Fibroblast of lung (primary cell): ENCODE measurements around the gene OR10G6. TPM values are rescaled to one million over a fixed set of nuclear protein-coding genes. Genes with fewer than 3 reads are reported as not detected.
"Not testable (repeated sequence)": the region's sequence is repeated elsewhere in the genome, so short reads cannot be mapped to it uniquely, and the experiment has no call there.

Source experiments
- DNase-seq, 2 donors: peaks; one replicate each; pipeline versions ENCODE4 v3.0.0 to v3.0.0-alpha.2; 2010; ENCODE audit warnings: low read depth in 2 of 2
- H2AFZ ChIP-seq: 2 replicates; pipeline ENCODE4 v1.5.1; 2012; ENCODE audit warnings: low read length, control low read depth, inconsistent platforms
- H3K27ac ChIP-seq: 2 replicates; pipeline ENCODE4 v1.5.1; 2011; ENCODE audit warnings: low read length, control low read depth; ENCODE audit not compliant: insufficient read depth
- H3K27me3 ChIP-seq: 2 replicates; pipeline ENCODE4 v1.5.1; 2011; ENCODE audit warnings: mild to moderate bottlenecking, low read length; ENCODE audit not compliant: control insufficient read depth, insufficient read depth
- H3K36me3 ChIP-seq: 2 replicates; pipeline ENCODE4 v1.5.1; 2011; ENCODE audit warnings: low read length; ENCODE audit not compliant: control insufficient read depth, insufficient read depth
- H3K4me1 ChIP-seq: 2 replicates; pipeline ENCODE4 v1.5.1; 2011; ENCODE audit warnings: low read length; ENCODE audit not compliant: control insufficient read depth, insufficient read depth; ENCODE audit errors: extremely low read depth
- H3K4me2 ChIP-seq: 2 replicates; pipeline ENCODE4 v1.5.1; 2011; ENCODE audit warnings: low read length, control low read depth; ENCODE audit not compliant: insufficient read depth; ENCODE audit errors: extremely low read depth
- H3K4me3 ChIP-seq, 4 experiments: fragments of 200-600 bp in 1 of 4; sonication (generic) in 1 of 4; replicated peaks in 1 of 4; 2 replicates each; pipeline ENCODE4 v1.5.1; 2011 to 2016; ENCODE audit warnings: low read length in 4 of 4, low read depth in 3 of 4, mild to moderate bottlenecking in 3 of 4, control low read depth in 2 of 4, inconsistent platforms in 1 of 4, mixed read lengths in 1 of 4; ENCODE audit not compliant: insufficient read depth in 1 of 4; ENCODE audit errors: control extremely low read depth in 1 of 4
- H3K79me2 ChIP-seq: 2 replicates; pipeline ENCODE4 v1.5.1; 2012; ENCODE audit warnings: mild to moderate bottlenecking, low read length, inconsistent platforms; ENCODE audit not compliant: control insufficient read depth, insufficient read depth
- H3K9ac ChIP-seq: 2 replicates; pipeline ENCODE4 v1.5.1; 2011; ENCODE audit warnings: mild to moderate bottlenecking, low read length, control low read depth; ENCODE audit not compliant: insufficient read depth
- H3K9me3 ChIP-seq: 2 replicates; pipeline ENCODE4 v1.5.1; 2012; ENCODE audit warnings: low read depth, low read length; ENCODE audit not compliant: control insufficient read depth, insufficient read depth
- H4K20me1 ChIP-seq: 2 replicates; pipeline ENCODE4 v1.5.1; 2011; ENCODE audit warnings: low read length; ENCODE audit not compliant: control insufficient read depth, insufficient read depth; ENCODE audit errors: extremely low read depth
- EZH2 ChIP-seq: IDR thresholded peaks from 2 replicates; pipeline ENCODE4 v1.5.1; 2012; ENCODE audit warnings: low read length, control low read depth, mild to moderate bottlenecking; ENCODE audit errors: missing control alignments
- polyA plus RNA-seq, 2 donors: library from polyadenylated mRNA; depleted of rRNA in 1 of 2; stranded (reverse) in 1 of 2; unstranded in 1 of 2; fragments of >200 nt; gene quantifications; 2 replicates each; pipeline ENCODE4 v1.2.1, GENCODE V29; 2011 to 2012; ENCODE audit warnings: missing spikeins in 1 of 2
- total RNA-seq: library from RNA; depleted of rRNA; stranded (reverse); fragments of >200 nt; gene quantifications from 2 replicates; pipeline ENCODE4 v1.2.1, GENCODE V29; 2014
- TF ChIP-seq, protein P1 (sequence below), 2 donors: IDR thresholded peaks in 1 of 2; conservative IDR thresholded peaks in 1 of 2; 1 replicate in 1 of 2; 2 replicates in 1 of 2; pipeline ENCODE4 v1.5.1; 2011 to 2012; ENCODE audit warnings: low read length in 2 of 2, control low read depth in 1 of 2, inconsistent platforms in 1 of 2, low read depth in 1 of 2, mild to moderate bottlenecking in 1 of 2

OR10G6 gene
- total and polyA plus RNA-seq, 2 donors (not counting 1 experiment from before 2014, with no cell fraction given): not detected

- Histone ChIP-seq H2AFZ (no peak overlapping the region), H3K9ac (no peak overlapping the region), H3K79me2 (no peaks in the 10 kb centered on the region), H3K9me3 (no peaks in the 10 kb centered on the region), H3K4me1 (no peaks in the 10 kb centered on the region), H3K27ac (no peak overlapping the region), H3K36me3 (no peaks in the 10 kb centered on the region), H3K27me3 (no peaks in the 10 kb centered on the region), H3K4me3 (no peak overlapping the region), H3K4me2 (no peak overlapping the region), H4K20me1 (no peaks in the 10 kb centered on the region)
- no peak for TF ChIP-seq EZH2
- TF ChIP-seq, protein P1, sequence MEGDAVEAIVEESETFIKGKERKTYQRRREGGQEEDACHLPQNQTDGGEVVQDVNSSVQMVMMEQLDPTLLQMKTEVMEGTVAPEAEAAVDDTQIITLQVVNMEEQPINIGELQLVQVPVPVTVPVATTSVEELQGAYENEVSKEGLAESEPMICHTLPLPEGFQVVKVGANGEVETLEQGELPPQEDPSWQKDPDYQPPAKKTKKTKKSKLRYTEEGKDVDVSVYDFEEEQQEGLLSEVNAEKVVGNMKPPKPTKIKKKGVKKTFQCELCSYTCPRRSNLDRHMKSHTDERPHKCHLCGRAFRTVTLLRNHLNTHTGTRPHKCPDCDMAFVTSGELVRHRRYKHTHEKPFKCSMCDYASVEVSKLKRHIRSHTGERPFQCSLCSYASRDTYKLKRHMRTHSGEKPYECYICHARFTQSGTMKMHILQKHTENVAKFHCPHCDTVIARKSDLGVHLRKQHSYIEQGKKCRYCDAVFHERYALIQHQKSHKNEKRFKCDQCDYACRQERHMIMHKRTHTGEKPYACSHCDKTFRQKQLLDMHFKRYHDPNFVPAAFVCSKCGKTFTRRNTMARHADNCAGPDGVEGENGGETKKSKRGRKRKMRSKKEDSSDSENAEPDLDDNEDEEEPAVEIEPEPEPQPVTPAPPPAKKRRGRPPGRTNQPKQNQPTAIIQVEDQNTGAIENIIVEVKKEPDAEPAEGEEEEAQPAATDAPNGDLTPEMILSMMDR (conservative IDR thresholded peaks at IDR 0.05 in 1 of 2, IDR thresholded peaks at IDR 0.05 in 1 of 2; ENCODE audit: low read depth in 1 of 2, low read length in 2 of 2): no peak
- no peak for DNase-seq
Observed at GRCh38 chr11:124039557-124039956, 44.6 kb upstream of the OR10G6 start.

- no peaks in the 10 kb centered on the region for H3K4me1 ChIP-seq
- H3K27me3 ChIP-seq: no peaks in the 10 kb centered on the region
- H3K79me2 ChIP-seq: no peaks in the 10 kb centered on the region
- no peak overlapping the region for H3K9ac ChIP-seq
- H3K9me3 ChIP-seq: no peaks in the 10 kb centered on the region
- H3K27ac ChIP-seq: no peak overlapping the region
- no peak overlapping the region for H3K4me3 ChIP-seq
- no peak for TF ChIP-seq EZH2
- TF ChIP-seq, protein P1 (conservative IDR thresholded peaks at IDR 0.05 in 1 of 2, IDR thresholded peaks at IDR 0.05 in 1 of 2; ENCODE audit: low read depth in 1 of 2, low read length in 2 of 2): no peak
- no peaks in the 10 kb centered on the region for H3K36me3 ChIP-seq
- H4K20me1 ChIP-seq: no peaks in the 10 kb centered on the region
- no peak for DNase-seq
- H3K4me2 ChIP-seq: no peak overlapping the region
- H2AFZ ChIP-seq: no peak overlapping the region
Observed at GRCh38 chr11:124036666-124037065, 41.7 kb upstream of the OR10G6 start.

GRCh38 chr11:124026498-124026897 lies 31.5 kb upstream of the OR10G6 start, which contains the start of gene OR10G8:
Gene OR10G8 (plus strand): TSS chr11:124026798. CDS start chr11:124029623, 2,825 bp downstream.
- DNase-seq: no peak
- no peak within 1 kb of the TSS for H3K4me3 ChIP-seq
- no peak within 1 kb of the TSS for H2AFZ ChIP-seq
- TF ChIP-seq EZH2: no peak
- TF ChIP-seq, protein P1 (conservative IDR thresholded peaks at IDR 0.05 in 1 of 2, IDR thresholded peaks at IDR 0.05 in 1 of 2; ENCODE audit: low read depth in 1 of 2, low read length in 2 of 2): no peak
- no peak within 1 kb of the TSS for H3K27ac ChIP-seq
- H3K4me2 ChIP-seq: no peak within 1 kb of the TSS
- no peaks in the 10 kb centered on the region for H3K79me2 ChIP-seq
- no peak within 1 kb of the TSS for H3K9ac ChIP-seq
- no peaks in the 10 kb centered on the region for H3K9me3 ChIP-seq
- no peaks in the 10 kb centered on the region for H3K36me3 ChIP-seq
- H4K20me1 ChIP-seq: no peaks in the 10 kb centered on the region
- no peaks in the 10 kb centered on the region for H3K27me3 ChIP-seq
- no peaks in the 10 kb centered on the region for H3K4me1 ChIP-seq

DNA sequence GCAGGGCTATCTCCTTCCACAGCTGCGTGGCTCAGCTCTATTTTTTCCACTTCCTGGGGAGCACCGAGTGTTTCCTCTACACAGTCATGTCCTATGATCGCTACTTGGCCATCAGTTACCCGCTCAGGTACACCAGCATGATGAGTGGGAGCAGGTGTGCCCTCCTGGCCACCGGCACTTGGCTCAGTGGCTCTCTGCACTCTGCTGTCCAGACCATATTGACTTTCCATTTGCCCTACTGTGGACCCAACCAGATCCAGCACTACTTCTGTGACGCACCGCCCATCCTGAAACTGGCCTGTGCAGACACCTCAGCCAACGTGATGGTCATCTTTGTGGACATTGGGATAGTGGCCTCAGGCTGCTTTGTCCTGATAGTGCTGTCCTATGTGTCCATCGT lies 20.9 kb upstream of the OR10G6 start:
- not testable (repeated sequence) for DNase-seq, H3K9ac ChIP-seq, H3K36me3 ChIP-seq

More for the DNA sequence above, 20.9 kb upstream of the OR10G6 start:
- H4K20me1 ChIP-seq, H3K4me3 ChIP-seq, H3K27me3 ChIP-seq, H2AFZ ChIP-seq, H3K4me1 ChIP-seq, H3K27ac ChIP-seq, H3K79me2 ChIP-seq, H3K9me3 ChIP-seq, H3K4me2 ChIP-seq: not testable (repeated sequence)
